Cardiac fibroblast (primary cell): ENCODE data around the gene ARHGEF4.

ENCODE experiments used
- DNase-seq, 2 donors: peaks; one replicate each; pipeline versions ENCODE4 v3.0.0 to v3.0.0-alpha.2; 2010; ENCODE audit warnings: low read depth in 2 of 2
- H3K4me3 ChIP-seq, 2 donors: replicated peaks in 1 of 2; 1 replicate in 1 of 2; 2 replicates in 1 of 2; pipeline ENCODE4 v1.5.1; 2011; ENCODE audit warnings: low read depth in 2 of 2, low read length in 2 of 2, mild to moderate bottlenecking in 2 of 2, moderate library complexity in 1 of 2
- TF ChIP-seq, protein P1 (sequence below): IDR thresholded peaks from one replicate; pipeline ENCODE4 v1.5.1; 2011; ENCODE audit warnings: low read depth, mild to moderate bottlenecking, low read length, inconsistent platforms

The ARHGEF4 gene

DNA sequence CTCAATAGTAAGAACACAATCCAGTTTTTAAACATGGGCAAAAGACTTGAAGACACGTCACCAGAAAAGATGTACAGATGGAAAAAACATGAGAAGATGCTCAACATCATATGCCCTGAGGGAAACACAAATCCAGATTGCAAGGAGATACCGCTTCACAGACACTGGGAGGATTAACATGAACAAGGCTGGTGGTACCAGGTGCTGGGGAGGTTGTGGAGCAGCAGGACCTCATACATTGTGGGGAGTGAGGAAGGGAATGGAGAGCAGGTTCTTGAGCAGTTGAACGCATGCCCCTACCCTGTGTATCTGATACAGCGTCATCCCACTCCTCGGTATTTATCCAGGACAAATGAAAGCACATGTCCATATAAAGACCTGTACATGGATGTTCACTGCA, 72.1 kb downstream of the ARHGEF4 start:
- TF ChIP-seq, protein P1, sequence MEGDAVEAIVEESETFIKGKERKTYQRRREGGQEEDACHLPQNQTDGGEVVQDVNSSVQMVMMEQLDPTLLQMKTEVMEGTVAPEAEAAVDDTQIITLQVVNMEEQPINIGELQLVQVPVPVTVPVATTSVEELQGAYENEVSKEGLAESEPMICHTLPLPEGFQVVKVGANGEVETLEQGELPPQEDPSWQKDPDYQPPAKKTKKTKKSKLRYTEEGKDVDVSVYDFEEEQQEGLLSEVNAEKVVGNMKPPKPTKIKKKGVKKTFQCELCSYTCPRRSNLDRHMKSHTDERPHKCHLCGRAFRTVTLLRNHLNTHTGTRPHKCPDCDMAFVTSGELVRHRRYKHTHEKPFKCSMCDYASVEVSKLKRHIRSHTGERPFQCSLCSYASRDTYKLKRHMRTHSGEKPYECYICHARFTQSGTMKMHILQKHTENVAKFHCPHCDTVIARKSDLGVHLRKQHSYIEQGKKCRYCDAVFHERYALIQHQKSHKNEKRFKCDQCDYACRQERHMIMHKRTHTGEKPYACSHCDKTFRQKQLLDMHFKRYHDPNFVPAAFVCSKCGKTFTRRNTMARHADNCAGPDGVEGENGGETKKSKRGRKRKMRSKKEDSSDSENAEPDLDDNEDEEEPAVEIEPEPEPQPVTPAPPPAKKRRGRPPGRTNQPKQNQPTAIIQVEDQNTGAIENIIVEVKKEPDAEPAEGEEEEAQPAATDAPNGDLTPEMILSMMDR, result no peak
- no peak for DNase-seq
- no peak overlapping the region for H3K4me3 ChIP-seq

DNA sequence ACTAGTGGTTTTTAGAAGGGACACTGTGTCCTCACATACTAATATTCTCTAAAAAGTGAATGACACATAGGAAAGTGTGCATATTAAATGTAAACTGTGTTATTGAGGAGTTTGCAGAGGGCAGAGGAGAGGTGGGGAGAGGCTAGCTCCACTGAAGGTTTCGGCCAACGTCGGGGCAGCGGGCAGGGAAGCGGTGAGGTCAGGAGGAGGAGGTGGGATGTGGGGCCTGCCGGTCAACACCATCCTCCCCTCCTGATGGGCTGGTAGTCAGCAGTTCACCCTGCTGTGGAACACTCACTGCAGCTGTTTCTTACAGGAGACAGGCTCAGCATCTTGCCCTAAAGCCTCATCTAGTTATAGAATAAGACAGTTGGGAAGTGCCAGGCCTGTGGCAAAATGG, 74.2 kb downstream of the ARHGEF4 start:
- TF ChIP-seq, protein P1, result no peak
- DNase-seq, result no peak
- H3K4me3 ChIP-seq, result no peak overlapping the region

DNA sequence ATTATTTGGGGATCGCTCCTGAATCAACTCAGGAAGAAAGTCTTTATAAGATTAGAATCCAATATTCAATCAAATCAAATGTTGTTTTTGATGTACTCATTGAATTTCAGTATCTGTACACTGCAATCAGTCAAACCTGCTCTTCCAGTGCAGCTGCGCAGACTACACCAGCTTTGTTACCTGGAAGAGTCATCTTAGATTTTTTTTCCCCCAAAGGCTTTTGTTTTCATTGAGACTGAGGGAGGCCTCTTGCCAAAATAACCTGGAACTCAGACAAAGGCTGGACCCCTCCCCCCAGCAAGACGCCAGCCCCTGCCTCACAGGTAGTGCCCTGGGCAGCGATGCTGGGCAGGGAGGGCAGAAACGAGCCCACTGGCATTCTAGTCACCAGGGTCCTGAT, 74.8 kb downstream of the ARHGEF4 start:
- TF ChIP-seq, protein P1, result no peak
- H3K4me3 ChIP-seq, result no peak overlapping the region
- no peak for DNase-seq

DNA sequence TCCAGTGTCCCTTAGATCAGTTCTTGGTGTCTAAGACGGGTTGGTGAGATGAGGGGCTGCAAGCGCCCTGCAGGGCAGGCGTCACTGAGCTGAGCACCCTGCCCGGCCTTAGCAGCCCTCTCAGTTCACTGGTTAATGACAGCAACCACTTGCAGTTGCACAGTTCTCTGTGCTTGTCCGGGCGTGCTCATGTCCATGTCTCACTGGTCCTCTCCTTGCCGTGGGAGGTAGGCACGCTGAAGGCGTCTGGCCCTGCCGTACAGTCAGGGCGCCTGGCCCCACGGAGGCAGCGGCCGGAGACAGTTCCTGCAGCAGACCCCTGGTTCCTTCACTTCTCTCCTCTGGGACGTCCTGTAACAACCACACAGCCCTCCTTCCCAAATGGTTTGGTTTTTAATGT, 75.3 kb downstream of the ARHGEF4 start:
- no peak for DNase-seq
- TF ChIP-seq, protein P1, result no peak
- no peak overlapping the region for H3K4me3 ChIP-seq

DNA sequence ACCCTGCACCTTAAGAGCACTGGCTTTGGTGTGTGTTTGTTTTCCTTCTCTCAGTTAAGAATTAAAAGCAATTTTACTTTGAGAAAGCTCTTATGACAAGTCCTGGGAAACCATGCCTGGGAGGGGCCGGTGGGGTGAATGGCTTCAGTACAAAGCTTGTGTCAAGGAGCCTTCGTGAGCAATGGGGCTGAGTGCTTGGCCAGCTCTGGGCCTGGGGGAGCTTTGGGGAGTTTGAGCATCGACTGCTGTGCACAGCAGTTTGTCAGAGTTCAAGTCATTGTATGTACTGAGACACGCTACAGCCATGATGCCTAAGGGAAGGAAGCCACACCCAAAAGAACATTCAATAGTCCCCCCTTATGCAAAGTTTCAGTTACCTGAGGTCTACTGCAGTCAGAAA, 75.8 kb downstream of the ARHGEF4 start:
- H3K4me3 ChIP-seq, result no peak overlapping the region
- TF ChIP-seq, protein P1, result no peak
- no peak for DNase-seq

- TF ChIP-seq, protein P1, result no peak
- DNase-seq, result no peak
- H3K4me3 ChIP-seq, result no peak overlapping the region
Observed at GRCh38 chr2:130913891-130914290, 77.2 kb downstream of the ARHGEF4 start.

DNA sequence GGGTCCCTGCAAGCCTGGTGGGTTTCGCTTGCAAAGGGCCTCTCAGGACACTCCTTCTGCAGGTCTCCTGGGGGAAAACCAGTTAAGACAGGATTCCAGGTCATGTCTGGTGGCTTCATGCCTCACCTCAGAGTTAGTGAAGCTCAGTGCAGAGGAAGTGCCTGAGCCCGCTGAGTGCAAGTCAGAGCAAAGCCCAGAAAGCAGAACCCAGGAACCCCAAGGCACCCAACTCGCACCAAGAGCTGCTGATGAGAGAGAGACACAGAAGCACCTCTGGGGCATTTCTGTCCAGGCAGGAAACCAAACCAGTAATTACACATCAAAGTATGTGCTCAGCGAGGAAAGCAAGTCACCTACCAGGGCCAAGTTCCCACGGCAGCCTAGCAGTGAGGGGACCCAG, 78.4 kb downstream of the ARHGEF4 start:
- no peak for DNase-seq
- TF ChIP-seq, protein P1, result no peak
- H3K4me3 ChIP-seq, result no peak overlapping the region
